Osteoblast (primary cell): ENCODE results near the gene MYB. TPM values are rescaled to one million over a fixed set of nuclear protein-coding genes. Genes with fewer than 3 reads are reported as not detected.

Experiments
- DNase-seq: peaks from one replicate; pipeline ENCODE4 v3.0.0; 2011; ENCODE audit warnings: low spot score, mixed read lengths; ENCODE audit not compliant: insufficient read length; ENCODE audit errors: missing footprints
- H2AFZ ChIP-seq: 2 replicates; pipeline ENCODE4 v1.6.0; 2011; ENCODE audit warnings: mild to moderate bottlenecking, low read length
- H3K27ac ChIP-seq: 2 replicates; pipeline ENCODE4 v1.5.1; 2011; ENCODE audit warnings: mild to moderate bottlenecking, low read depth, low read length, moderate library complexity
- H3K27me3 ChIP-seq: 2 replicates; pipeline ENCODE4 v1.6.0; 2012; ENCODE audit warnings: mild to moderate bottlenecking, control low read depth, inconsistent platforms, low read length, moderate library complexity; ENCODE audit not compliant: insufficient read depth
- H3K36me3 ChIP-seq: 2 replicates; pipeline ENCODE4 v1.5.1; 2011; ENCODE audit warnings: mild to moderate bottlenecking, low read length, control low read depth, moderate library complexity; ENCODE audit not compliant: insufficient read depth
- H3K4me1 ChIP-seq: 2 replicates; pipeline ENCODE4 v1.5.1; 2011; ENCODE audit warnings: mild to moderate bottlenecking, low read length, control low read depth, moderate library complexity; ENCODE audit not compliant: insufficient read depth
- H3K4me2 ChIP-seq: 2 replicates; pipeline ENCODE4 v1.6.0; 2011; ENCODE audit warnings: mild to moderate bottlenecking, low read length; ENCODE audit not compliant: insufficient read depth
- H3K4me3 ChIP-seq: fragments of 200-600 bp; sonication (generic); 3 replicates; pipeline ENCODE4 v1.5.1; 2012; ENCODE audit warnings: mild to moderate bottlenecking, low read length, inconsistent platforms; ENCODE audit not compliant: insufficient read depth
- H3K79me2 ChIP-seq: 2 replicates; pipeline ENCODE4 v1.6.0; 2012; ENCODE audit warnings: mild to moderate bottlenecking, low read length, control low read depth, inconsistent platforms; ENCODE audit not compliant: insufficient read depth
- H3K9me3 ChIP-seq: 2 replicates; pipeline ENCODE4 v1.5.1; 2011; ENCODE audit warnings: low read depth, low read length, control low read depth
- H4K20me1 ChIP-seq: 2 replicates; pipeline ENCODE4 v1.6.0; 2012; ENCODE audit warnings: mild to moderate bottlenecking, low read length, control low read depth; ENCODE audit not compliant: insufficient read depth
- total RNA-seq: library from RNA; depleted of rRNA; stranded (reverse); fragments of >200 nt; gene quantifications from 2 replicates; pipeline ENCODE4 v1.2.3, GENCODE V29; 2012
- TF ChIP-seq, protein P1 (sequence below): IDR thresholded peaks from 2 replicates; pipeline ENCODE4 v1.5.1; 2011; ENCODE audit warnings: mild to moderate bottlenecking, low read depth, low read length, moderate library complexity; ENCODE audit errors: extremely low read depth

Gene MYB
- total RNA-seq, 1 donor: 0.36 TPM

DNA sequence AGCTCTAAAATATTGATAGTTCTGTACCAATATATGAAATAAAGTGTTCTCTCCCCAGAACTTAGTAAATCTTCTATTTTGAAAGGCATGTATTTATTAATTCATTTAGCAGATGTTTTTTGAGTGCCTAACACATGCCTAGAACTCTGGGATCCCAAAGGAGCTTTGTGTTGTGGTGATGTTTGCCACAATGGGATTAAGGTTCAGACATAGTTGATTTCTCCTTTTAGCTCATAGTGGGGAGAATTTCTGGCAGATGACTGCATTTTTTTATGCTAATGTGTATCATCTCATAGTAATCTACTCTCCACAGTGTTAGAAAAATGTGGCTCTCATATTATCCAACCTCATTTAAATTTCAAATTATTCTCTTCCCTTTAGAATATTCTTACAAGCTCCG is 21.7 kb downstream of the MYB start:
- DNase-seq: no peak
- no peak overlapping the region for H3K4me3 ChIP-seq
- H4K20me1 ChIP-seq: no peaks in the 10 kb centered on the region
- H3K27ac ChIP-seq: no peak overlapping the region
- H3K9me3 ChIP-seq: no peaks in the 10 kb centered on the region
- H3K79me2 ChIP-seq: no peaks in the 10 kb centered on the region
- H2AFZ ChIP-seq: no peak overlapping the region
- no peaks in the 10 kb centered on the region for H3K36me3 ChIP-seq
- no peak overlapping the region for H3K4me2 ChIP-seq
- no peaks in the 10 kb centered on the region for H3K27me3 ChIP-seq
- H3K4me1 ChIP-seq: no peaks in the 10 kb centered on the region
- TF ChIP-seq, protein P1, sequence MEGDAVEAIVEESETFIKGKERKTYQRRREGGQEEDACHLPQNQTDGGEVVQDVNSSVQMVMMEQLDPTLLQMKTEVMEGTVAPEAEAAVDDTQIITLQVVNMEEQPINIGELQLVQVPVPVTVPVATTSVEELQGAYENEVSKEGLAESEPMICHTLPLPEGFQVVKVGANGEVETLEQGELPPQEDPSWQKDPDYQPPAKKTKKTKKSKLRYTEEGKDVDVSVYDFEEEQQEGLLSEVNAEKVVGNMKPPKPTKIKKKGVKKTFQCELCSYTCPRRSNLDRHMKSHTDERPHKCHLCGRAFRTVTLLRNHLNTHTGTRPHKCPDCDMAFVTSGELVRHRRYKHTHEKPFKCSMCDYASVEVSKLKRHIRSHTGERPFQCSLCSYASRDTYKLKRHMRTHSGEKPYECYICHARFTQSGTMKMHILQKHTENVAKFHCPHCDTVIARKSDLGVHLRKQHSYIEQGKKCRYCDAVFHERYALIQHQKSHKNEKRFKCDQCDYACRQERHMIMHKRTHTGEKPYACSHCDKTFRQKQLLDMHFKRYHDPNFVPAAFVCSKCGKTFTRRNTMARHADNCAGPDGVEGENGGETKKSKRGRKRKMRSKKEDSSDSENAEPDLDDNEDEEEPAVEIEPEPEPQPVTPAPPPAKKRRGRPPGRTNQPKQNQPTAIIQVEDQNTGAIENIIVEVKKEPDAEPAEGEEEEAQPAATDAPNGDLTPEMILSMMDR: no peak

DNA sequence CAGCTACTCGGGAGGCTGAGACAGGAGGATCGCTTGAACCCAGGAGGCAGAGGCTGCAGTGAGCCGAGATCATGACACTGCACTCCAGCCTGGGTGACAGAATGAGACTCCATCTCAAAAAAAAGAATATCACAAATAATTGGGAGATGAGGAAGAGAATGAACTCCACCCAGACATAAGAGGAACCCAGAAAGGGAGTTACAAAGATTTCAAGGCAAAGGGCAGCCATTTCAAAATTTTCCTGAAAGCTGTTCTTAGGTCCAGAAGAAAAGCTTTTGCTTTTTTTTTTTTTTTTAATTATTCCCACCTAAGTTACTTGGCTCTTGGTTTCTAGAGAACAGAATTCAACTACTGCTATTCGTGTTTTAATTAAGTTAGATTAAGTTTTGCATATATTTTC is 23.8 kb downstream of the MYB start:
- Histone ChIP-seq H3K9me3 (no peaks in the 10 kb centered on the region), H2AFZ (no peak overlapping the region), H3K27me3 (no peaks in the 10 kb centered on the region), H3K79me2 (no peaks in the 10 kb centered on the region), H4K20me1 (no peaks in the 10 kb centered on the region), H3K4me1 (peaks cover 3% of the 10 kb centered on the region), H3K27ac (no peak overlapping the region), H3K4me2 (no peak overlapping the region), H3K36me3 (no peaks in the 10 kb centered on the region), H3K4me3 (no peak overlapping the region)
- no peak for DNase-seq
- TF ChIP-seq, protein P1: no peak

DNA sequence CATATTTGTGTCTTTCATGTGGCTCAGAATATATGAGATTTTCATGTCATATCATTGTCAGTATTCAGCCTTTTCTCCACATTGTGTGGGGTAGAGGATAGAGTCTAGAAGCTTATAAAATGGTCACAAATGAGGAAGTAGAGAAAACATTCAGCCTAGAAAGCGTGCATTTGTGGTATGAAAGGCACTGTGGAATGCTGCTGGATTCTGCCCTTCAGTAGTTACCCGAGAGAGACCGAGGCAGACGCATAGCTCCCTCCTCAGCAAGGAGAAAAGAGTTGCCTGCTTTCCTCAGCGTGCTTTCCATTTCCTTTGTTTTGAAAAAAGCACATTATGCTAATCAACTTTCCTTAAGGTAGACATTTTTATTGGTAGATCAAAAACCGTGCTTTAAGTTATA is 28.7 kb downstream of the MYB start:
- H3K27me3 ChIP-seq: no peaks in the 10 kb centered on the region
- H2AFZ ChIP-seq: peak overlapping the region; percentile 93
- peak overlapping the region; percentile 77 for H3K4me2 ChIP-seq
- peak overlapping the region; percentile 53 for H3K4me3 ChIP-seq
- H3K4me1 ChIP-seq: peaks cover 24% of the 10 kb centered on the region
- no peaks in the 10 kb centered on the region for H4K20me1 ChIP-seq
- no peak overlapping the region for H3K27ac ChIP-seq
- H3K9me3 ChIP-seq: no peaks in the 10 kb centered on the region
- H3K36me3 ChIP-seq: no peaks in the 10 kb centered on the region
- DNase-seq: no peak
- TF ChIP-seq, protein P1: peak; percentile 18
- no peaks in the 10 kb centered on the region for H3K79me2 ChIP-seq

DNA sequence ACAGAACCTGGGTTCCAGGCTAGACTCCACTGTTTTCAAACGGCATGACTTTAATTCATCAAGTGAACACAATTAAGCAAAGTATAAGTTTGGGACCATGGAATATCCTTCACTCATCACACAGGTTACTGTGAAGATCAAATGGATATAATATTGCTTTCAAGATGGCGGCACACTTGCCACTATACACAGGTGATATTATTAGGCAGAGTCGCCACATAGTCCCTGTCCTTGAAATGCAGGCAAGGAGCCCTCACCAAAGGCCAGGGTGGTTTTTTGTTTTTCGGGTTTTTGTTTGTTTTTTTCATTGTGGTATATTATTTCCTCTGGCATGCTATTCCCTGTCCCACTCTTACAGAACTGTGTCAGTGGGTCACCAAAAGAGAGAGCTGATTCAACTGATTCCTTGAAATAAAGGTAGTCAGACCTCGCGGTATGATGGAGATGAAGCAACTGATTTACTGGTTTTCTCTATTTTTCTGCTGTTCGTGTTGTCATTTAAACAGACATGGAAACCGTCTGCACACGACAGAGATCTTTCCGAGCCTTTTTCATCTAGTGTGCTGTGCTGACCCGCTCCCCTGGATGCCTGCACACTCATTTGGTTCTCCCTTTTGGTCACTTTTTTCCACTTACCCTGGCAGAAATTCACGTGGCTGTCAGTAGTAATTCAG is 29.7 kb downstream of the MYB start:
- peaks cover 24% of the 10 kb centered on the region for H3K4me1 ChIP-seq
- H3K79me2 ChIP-seq: no peaks in the 10 kb centered on the region
- H4K20me1 ChIP-seq: no peaks in the 10 kb centered on the region
- no peaks in the 10 kb centered on the region for H3K36me3 ChIP-seq
- TF ChIP-seq, protein P1: no peak
- H3K27ac ChIP-seq: no peak overlapping the region
- no peak for DNase-seq
- H3K27me3 ChIP-seq: no peaks in the 10 kb centered on the region
- no peak overlapping the region for H3K4me2 ChIP-seq
- H2AFZ ChIP-seq: no peak overlapping the region
- H3K4me3 ChIP-seq: no peak overlapping the region
- no peaks in the 10 kb centered on the region for H3K9me3 ChIP-seq
